HL-60 (cell line): ENCODE data around the gene INVS.

Source experiments
- DNase-seq, 2 experiments: peaks; one replicate each; pipeline ENCODE4 v3.0.0-alpha.2; 2010 to 2020; ENCODE audit warnings: low read depth in 1 of 2, low spot score in 1 of 2
- H3K27ac ChIP-seq: fragments of 250-450 bp; sonication (Bioruptor Pico); replicated peaks from 2 replicates; pipeline ENCODE4 v1.5.1; 2020; ENCODE audit warnings: mild to moderate bottlenecking, moderate library complexity
- H3K27me3 ChIP-seq: fragments of 250-450 bp; sonication (Bioruptor Pico); 2 replicates; pipeline ENCODE4 v1.5.1; 2021; ENCODE audit warnings: mild to moderate bottlenecking, moderate library complexity; ENCODE audit not compliant: insufficient read depth, poor library complexity, severe bottlenecking
- H3K4me3 ChIP-seq: replicated peaks from 2 replicates; pipeline ENCODE4 v1.5.1; 2011; ENCODE audit warnings: mild to moderate bottlenecking, control low read depth, low read length; ENCODE audit not compliant: insufficient read depth
- GABPA ChIP-seq: IDR thresholded peaks from 2 replicates; pipeline ENCODE4 v1.6.1; 2012; ENCODE audit warnings: low read depth
- POLR2AphosphoS5 ChIP-seq: IDR thresholded peaks from 2 replicates; pipeline ENCODE4 v1.6.1; 2012; ENCODE audit warnings: low read depth
- REST ChIP-seq: IDR thresholded peaks from 2 replicates; pipeline ENCODE4 v1.6.1; 2012; ENCODE audit warnings: low read depth; ENCODE audit not compliant: insufficient replicate concordance
- SPI1 ChIP-seq: IDR thresholded peaks from 2 replicates; pipeline ENCODE4 v1.6.1; 2012; ENCODE audit warnings: low read depth, mild to moderate bottlenecking, borderline replicate concordance
- TF ChIP-seq, protein P1 (sequence below): IDR thresholded peaks from one replicate; pipeline ENCODE4 v1.5.1; 2011; ENCODE audit warnings: low read length, control low read depth, inconsistent platforms; ENCODE audit not compliant: insufficient read depth

The INVS gene

GRCh38 chr9:100083448-100084127, 15.5 kb upstream of the INVS start:
- DNase-seq: no peak

GRCh38 chr9:100084128-100084453, 15.0 kb upstream of the INVS start:
- Histone ChIP-seq H3K4me3 (no peak overlapping the region), H3K27ac (no peak overlapping the region), H3K27me3 (no peaks in the 10 kb centered on the region)
- DNase-seq: no peak
- TF ChIP-seq, protein P1, sequence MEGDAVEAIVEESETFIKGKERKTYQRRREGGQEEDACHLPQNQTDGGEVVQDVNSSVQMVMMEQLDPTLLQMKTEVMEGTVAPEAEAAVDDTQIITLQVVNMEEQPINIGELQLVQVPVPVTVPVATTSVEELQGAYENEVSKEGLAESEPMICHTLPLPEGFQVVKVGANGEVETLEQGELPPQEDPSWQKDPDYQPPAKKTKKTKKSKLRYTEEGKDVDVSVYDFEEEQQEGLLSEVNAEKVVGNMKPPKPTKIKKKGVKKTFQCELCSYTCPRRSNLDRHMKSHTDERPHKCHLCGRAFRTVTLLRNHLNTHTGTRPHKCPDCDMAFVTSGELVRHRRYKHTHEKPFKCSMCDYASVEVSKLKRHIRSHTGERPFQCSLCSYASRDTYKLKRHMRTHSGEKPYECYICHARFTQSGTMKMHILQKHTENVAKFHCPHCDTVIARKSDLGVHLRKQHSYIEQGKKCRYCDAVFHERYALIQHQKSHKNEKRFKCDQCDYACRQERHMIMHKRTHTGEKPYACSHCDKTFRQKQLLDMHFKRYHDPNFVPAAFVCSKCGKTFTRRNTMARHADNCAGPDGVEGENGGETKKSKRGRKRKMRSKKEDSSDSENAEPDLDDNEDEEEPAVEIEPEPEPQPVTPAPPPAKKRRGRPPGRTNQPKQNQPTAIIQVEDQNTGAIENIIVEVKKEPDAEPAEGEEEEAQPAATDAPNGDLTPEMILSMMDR: no peak

More at GRCh38 chr9:100083448-100084127, 15.5 kb upstream of the INVS start:
- no peaks in the 10 kb centered on the region for H3K27me3 ChIP-seq
- TF ChIP-seq GABPA (no peak), REST (no peak), POLR2AphosphoS5 (no peak), SPI1 (no peak)
- TF ChIP-seq, protein P1: no peak
- no peak overlapping the region for H3K4me3 ChIP-seq
- H3K27ac ChIP-seq: no peak overlapping the region

DNA sequence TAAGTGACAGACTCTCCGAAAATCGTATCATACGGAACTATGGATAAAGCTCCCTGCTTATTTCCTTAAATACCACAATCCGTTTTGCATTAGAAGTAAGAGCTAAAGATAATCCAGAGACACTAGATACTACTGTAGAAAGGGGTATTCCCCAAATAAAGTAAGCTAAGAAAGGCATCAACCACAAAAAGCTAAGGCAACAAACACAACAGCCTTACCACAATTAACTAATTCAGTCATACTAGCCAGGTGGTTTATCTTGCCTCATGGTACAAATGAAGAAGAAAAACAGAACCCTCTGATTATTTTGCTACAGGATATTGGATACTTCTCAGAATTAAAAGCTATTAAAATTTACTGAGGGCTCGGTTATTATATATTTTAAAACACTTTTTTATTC, 14.3 kb upstream of the INVS start:
- Histone ChIP-seq H3K27me3 (no peaks in the 10 kb centered on the region), H3K4me3 (no peak overlapping the region), H3K27ac (no peak overlapping the region)
- no peak for DNase-seq
- TF ChIP-seq, protein P1: no peak
- no peak for TF ChIP-seq POLR2AphosphoS5
- TF ChIP-seq SPI1: no peak
- no peak for TF ChIP-seq GABPA
- no peak for TF ChIP-seq REST

DNA sequence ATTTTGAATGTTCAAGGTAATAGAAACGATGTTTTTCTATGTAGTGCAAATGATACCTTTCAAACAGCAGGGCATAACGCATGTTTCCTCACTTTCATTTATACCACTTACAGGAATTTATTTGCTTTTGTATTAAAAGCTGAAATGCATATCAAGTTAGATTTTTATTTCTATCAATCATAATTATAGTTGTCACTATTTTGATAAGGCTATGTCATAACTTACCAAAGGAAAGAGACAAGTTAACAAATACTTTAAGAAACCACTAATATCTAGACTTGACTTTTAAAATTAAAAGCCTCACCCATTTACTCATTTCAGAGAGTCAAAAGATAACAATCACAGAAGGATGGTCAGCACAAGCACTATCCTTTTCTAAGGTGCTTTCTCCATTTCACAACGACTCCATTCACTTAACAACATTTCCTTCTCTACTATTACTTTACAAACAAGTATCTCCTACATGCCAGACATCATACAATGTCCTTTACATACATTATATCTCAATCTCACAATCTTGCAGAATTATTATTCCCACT, 12.9 kb upstream of the INVS start:
- Histone ChIP-seq H3K4me3 (no peak overlapping the region), H3K27ac (no peak overlapping the region), H3K27me3 (no peaks in the 10 kb centered on the region)
- TF ChIP-seq GABPA (no peak), SPI1 (no peak), POLR2AphosphoS5 (no peak), REST (no peak)
- TF ChIP-seq, protein P1: no peak
- DNase-seq: no peak
